GM19395 (cell line): Measurements from ENCODE around the gene PACRG.

Experiments used
- ATAC-seq: cut with Tn5 transposase; IDR thresholded peaks from one replicate; pipeline ENCODE4 v1.9.1; 2021; ENCODE audit warnings: mild to moderate bottlenecking, moderate library complexity; ENCODE audit not compliant: unreplicated experiment

The PACRG gene

GRCh38 chr6:163364641-163365040 is 636.9 kb downstream of the PACRG start:
- ATAC-seq, result no peak
